LHCN-M2 (cell line): Measurements from ENCODE around the gene GRM7. TPM values are rescaled to one million over a fixed set of nuclear protein-coding genes. Genes with fewer than 3 reads are reported as not detected.

ENCODE experiments used
- DNase-seq: peaks from one replicate; pipeline ENCODE4 v3.0.0-alpha.2; 2012; ENCODE audit warnings: low read depth
- total RNA-seq: library from RNA; depleted of rRNA; stranded (reverse); fragments of >200 nt; gene quantifications from 2 replicates; pipeline ENCODE4 v1.2.3, GENCODE V29; 2014

GRM7 gene
- total RNA-seq, 1 experiment from 2014 or later, result not detected

DNA sequence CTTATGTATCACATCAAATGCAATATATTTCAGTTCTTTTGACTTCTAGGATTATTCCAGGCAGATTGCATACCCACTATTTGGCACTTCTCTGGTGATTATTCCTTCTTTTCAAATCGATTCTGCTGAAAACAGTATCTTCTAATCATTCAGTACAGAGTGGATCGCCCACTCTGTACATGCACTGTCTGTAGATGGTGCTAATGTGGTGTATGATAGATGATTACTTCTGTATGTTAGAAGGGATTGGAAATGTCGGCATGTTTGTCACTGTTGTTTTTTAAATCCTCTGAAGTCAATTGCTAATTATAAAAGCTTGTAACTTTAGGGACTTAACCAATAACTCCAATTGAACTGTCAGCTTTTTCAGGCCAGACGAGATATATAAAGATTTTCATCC, 642.5 kb downstream of the GRM7 start:
- no peak for DNase-seq

DNA sequence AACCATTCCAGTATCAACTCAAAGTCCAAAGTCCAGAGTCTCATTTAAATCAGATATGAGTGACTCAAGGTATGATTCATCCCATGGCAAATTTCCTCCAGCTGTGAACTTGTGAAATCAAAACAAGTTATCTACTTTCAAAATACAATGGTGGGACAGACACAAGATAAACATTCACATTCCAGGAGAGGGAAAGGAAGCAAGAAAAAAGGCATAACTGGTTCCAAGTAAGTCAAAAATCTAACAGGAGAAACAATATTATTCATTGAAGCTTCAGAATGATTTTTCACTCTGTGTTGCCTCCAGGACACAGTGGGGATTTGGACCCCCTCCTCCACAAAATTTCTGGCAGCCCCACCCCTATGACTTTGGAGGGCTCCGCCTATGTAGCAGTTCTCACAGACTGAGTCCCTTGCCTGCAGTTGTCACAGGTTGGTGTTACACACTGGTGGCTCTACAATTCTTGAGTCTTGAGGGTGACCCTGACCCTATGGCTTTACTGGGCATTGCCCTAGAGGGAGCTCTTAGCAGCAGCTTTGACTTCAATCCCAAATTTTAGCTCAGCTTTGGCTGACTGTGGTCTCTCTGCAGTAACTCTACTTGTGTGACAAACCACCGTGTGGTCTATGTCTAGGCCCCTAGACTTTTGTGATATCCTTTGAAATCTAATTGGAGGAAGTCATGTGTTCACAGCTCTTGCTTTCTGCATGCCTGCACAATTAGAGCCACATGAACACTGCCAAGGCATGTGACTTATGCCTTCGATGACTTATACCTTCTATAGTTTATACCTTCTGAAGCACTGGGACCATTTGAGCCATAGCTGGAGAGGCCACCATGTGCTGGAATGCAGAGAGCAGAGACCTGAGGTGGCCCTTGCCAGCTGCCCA, 644.2 kb downstream of the GRM7 start:
- DNase-seq, result peak; percentile 1

DNA sequence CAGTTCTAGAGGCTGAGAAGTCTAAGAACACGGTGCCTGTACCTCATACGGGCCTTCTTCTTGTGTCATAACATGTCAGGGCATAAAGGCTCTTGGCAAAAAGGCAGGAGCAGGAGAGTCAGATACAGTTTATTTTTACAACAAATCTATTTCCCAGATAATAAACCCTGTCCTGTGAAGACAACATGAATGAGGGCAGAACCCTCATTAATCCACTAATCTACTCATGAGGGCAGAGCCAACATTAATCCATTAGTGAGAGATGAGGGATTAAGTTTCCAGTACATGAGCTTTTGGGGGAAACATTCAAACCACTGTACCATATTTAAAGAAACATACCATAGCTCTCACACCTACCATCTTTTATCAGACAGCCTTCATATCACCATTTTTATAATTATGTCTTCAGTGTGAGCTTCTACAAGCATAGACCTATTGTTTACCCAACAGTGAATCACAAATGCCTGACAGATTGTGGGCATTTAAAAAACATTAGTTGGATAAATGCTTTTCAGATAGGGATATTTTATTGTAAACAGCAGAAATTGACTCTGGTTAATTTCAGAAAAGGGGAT, 645.8 kb downstream of the GRM7 start:
- DNase-seq, result no peak

DNA sequence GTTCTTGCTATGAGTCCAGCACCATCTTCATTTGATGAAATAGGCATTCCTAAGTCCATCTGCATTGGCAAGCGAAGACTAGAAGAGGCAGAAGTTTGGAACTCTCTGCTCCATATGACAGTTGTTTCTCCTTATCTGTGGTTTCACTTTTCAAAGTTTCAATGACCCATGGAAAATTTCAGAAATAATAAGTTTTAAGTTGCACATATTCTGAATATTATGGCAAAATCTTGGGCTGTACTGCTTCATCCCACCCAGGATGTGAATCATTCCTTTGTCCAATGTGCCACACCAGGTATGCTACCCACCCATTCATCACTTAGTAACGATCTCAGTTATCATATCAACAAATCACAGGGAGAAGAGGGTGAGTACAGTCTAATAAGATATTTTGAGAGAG, 647.9 kb downstream of the GRM7 start:
- DNase-seq, result no peak

DNA sequence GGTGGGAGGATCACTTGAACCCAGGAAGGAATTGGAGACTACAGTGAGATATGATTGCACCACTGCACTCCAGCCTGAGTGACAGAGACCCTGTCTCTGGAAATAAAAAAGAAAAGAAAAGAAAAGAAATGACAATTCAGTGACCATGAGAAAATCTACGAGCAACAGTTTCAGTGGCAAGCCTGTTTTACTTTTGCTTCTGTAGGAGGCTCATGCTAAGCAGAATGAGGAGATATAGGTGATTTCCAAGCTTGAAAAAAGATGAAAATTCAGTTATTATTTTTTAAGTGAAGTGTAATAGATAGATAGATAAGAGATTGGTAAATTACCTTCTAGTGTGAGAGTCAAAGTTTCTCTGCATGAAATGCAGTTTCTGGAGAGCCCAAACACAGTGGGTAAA, 651.1 kb downstream of the GRM7 start:
- no peak for DNase-seq

DNA sequence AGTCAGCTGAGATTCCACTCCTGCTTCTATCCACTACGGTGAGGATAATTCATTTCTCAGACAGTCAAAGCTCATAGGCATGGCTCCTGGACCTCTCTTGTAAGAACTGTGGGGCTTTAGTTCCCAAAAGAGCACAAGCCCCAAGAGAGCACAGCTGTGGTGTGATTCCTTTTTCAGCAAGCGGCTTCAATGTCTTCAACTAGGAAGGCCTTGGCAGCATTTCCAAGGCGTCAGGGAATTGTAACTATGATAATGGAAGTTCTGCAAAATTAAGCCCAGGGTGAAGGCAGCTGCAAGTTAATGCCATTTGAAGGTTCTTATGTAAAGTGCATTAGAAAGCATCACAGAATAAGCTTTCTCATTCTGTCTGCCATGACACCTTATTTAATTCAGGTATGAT, 657.1 kb downstream of the GRM7 start:
- DNase-seq, result no peak

DNA sequence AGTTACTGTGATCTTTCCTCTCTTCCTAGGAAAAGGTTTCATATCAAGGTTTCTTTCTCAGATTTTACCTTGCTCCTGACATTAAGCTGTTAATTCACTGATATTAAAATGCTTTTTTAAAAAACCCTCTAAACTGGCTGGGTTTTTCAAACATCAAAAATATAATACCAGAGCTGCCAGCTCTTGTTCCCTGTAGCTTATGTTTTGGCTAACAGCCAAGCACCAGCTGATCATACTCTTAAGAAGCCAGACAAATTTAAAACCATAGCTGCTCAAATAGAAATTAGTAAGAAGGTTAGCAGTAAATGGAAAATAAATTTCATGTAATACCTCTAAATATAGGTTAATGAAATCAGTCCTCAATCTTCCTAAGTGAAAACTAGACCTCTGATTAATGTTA, 657.5 kb downstream of the GRM7 start:
- no peak for DNase-seq

DNA sequence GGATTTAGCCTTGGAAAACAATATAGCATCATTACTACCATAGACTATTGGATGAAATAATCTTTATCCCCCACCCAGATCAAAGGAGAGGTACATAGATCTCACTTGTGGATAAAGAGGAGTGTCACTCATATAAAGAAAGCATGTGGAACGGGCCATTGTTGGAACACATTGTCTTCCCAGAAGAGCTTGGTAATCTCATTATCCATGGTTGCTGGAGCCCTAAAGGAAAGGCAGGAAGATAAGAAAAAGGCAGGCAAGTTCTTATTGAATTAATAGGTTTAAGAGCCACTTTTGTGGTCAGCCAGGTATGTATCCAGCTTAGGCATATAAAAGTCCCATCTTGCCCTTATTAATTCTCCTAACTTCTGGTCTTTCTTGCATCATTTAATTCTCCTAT, 659.1 kb downstream of the GRM7 start:
- DNase-seq, result no peak

DNA sequence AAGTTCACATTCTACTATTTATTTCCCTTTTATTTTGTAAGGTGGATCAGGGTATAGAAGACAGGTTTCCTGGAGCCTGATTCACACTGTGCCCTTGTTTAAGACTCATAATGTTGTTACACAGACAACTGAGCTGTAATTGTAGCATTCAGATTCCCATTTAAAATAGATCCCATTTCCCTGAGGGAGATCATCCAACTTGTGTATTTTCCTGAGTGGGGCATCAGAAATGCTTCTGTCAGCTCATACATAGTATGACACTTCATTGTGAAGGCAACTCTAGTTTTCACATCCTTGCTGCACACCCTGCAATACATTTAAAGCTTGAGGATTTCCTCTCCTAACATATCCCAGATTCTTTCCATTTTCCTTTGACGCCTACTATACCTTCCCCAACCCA, 659.7 kb downstream of the GRM7 start:
- no peak for DNase-seq

DNA sequence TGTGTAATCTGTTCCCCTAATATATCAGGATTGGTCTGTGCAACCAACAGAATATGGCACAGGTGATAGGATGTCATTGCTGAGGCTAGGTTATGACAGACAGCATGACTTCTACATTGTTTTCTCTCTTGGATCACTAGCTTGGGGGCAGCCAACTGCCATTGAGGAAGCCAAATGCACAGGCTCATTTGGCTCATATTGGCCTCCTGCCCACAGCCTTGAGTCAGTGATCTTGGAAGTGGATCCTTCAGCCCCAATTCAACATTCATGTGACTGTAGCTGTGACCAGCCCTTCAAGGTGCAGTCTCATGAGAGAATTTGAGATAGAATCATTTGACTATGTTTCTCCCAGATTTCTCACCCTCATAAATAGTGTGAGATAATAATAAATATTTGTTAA, 675.6 kb downstream of the GRM7 start:
- DNase-seq, result no peak

DNA sequence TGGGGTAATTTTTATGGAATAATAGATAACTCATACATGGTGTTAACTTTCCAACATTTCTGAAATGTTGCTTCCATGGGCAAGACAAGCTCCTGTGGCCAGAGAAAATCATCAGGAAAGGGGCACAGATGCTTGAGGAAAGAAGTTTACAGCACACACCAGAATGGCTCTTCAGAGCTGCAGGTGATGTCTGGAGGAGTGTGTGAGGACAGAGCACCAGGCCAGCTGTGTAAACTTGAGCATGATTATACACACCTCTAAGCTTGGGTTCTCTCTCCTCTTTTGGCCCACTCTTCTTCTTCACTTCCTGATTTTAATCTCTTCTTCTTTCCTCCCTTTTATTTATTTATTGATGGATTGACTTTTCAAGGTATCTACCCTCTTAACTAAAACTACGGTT, 676.0 kb downstream of the GRM7 start:
- DNase-seq, result no peak

DNA sequence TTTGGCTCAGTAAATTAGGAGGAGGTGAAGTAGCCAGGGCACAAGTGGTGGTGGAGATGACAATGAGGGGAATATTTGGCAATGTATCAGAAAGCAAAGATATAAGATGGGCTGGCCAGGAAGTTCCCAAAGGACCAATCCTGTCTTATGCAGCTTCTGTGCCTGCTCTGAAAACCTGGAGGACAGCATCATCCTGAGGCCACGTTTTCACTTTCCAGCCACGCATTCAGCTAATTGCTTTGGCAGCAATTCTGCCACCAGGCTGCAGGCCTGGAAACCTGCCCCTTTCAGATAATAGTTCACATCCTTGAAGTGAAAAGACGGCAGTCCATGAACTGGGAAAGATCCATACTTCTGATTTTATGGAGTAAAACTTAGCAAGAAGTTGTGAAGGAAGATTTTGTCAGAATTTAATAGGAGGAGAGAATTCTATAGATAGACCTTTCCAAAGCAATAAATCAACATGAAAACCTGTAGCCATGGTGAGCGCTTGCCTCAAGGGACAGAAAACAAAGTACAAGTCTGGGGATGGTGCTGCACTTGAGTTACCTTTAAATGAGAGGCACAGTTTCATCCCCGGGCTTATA, 682.5 kb downstream of the GRM7 start:
- no peak for DNase-seq

DNA sequence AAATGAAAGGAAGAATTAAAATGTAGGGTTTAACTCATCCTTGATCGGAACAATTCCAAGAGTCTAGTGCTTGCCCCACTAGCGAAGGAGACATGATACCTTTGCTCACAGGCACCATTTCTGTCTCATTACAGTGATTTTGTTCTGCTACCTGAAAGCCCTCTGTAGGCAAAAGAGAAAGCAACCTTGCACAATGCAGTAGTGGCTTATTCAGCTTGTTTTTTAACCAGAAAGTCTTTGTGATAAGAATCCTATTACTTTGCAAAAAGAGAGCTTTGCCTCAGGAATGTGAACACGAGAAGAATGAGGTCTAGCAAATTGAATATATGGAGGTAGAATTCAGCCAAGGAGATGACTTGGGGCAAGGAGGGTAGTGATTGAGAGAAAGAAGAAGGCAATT, 684.4 kb downstream of the GRM7 start:
- DNase-seq, result no peak

DNA sequence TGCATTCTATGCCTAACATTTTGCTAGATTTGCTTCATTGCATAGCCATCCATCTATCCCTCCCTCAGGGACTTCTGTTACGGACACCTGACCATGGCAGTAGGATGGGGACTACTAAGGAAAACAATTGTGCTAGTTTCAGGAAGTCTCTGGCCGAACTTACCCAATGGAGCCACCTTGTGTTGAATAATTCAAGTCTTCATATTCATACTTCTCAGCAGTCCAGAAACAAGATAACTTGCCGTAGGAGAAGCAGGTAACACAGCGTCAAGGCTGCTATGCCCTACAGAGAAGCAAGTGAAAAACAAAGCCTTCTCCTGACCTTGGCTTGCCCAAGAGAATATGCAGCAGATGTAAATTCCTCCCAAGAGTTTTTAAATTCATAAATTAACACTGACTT, 685.3 kb downstream of the GRM7 start:
- no peak for DNase-seq

DNA sequence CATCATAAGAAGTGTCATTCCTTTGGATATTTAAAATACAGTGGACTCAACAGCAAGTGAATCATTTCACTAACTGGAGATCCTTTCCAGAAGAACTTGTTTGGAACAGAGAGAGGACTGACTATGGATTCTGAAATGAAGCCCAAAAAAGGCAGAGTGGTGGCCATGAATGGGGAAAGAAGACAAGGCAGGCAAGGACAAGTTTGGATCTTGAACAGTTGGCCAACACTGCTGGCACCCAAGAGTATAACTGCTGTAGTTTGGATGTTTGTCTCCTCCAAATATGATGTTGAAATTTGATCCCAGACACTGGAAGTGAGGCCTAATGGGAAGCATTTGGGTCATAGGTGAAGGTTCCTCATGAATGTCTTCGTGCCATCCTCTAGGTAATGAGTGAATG, 686.9 kb downstream of the GRM7 start:
- DNase-seq, result no peak

DNA sequence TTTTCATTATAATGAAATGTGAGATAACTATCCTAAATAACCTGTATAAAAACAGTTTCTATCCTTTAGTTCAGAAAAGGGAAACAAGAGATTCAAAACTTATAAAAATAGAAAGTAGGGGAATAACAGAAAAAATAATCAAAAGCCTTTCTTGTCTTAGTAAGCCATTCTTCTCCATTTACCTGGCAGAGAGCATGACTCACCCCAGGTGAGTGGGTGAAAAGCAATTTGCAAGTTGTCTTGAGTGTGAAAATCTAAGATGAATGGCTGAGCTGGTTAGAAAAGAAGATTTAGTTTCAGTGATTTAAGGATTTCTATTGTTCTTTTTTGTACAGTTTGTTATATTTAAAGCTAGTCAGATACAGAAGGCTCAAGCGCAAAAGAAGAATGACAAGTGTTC, 702.0 kb downstream of the GRM7 start:
- no peak for DNase-seq

DNA sequence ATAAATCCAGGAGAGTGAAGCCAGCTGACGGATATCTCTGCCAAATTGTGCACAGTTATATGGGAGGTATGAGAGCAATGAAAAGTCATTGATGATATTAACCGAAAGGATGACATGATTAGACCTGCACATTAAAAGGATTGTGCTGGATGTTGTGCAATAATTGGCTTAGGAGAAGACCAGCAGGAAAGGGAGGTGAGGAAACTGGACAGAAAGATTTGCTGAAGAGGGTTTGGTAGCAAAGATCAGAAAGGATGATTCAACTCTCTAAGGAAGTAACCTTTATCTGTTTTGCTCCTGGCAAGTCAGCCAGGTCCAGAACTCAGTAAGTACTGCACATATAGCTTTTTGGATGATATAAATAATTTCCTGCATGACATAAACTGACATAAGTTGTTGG, 704.7 kb downstream of the GRM7 start:
- no peak for DNase-seq

DNA sequence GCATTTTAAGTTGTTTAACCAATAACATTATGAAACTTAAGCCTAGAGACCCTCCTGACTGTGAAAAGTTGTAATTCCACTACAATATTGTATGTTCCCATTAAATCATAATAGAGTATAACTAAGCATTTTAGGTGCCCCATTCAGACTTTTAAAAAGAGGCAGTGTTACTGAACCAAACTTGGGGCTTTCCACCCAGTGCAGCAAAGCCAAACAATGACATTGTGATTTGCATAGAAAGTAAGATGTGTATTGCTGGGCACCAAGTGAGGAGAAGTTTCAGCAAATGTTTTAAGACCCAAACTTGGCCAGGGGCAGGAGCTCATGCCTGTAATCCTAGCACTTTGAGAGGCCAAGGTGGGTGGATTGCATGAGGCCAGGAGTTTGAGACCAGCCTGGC, 706.2 kb downstream of the GRM7 start:
- DNase-seq, result no peak

DNA sequence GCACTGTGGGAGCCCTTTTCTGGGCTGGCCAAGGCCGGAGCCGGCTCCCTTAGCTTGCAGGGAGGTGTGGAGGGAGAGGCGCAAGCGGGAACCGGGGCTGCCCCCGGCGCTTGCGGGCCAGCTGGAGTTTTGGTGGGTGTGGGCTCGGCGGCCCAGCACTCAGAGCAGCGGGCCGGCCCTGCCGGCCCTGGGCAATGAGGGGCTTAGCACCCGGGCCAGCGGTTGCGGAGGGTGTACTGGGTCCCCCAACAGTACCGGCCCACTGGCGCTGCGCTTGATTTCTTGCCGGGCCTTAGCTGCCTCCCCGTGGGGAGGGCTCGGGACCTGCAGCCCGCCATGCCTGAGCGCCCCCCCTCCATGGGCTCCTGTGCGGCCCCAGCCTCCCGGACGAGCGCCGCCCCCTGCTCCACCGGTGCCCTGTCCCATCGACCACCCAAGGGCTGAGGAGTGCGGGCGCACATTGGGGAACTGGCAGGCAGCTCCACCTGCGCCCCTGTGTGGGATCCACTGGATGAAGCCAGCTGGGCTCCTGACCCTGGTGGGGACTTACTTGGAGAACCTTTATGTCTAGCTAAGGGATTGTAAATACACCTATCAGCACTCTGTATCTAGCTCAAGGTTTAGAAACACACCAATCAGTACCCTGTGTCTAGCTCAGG, 707.7 kb downstream of the GRM7 start:
- no peak for DNase-seq

DNA sequence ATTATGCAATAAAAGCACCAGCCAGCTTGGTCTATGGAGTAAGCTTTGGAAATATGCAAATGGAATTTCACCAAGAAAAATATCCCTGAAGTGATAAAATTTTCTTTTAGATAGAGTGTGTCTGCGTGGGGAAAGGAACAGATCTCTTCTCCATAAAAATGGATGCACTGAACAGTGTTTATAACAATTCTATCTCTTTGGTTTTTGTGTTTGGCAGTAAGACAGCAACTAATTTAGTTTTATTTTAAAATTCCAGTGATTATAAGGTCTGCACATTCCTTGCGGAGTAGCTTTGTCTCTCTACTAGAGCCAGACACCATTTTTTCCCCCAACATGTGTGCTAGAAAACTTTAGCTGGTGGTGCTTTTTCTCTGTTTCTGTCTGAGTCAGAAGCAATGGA, 712.4 kb downstream of the GRM7 start:
- no peak for DNase-seq

DNA sequence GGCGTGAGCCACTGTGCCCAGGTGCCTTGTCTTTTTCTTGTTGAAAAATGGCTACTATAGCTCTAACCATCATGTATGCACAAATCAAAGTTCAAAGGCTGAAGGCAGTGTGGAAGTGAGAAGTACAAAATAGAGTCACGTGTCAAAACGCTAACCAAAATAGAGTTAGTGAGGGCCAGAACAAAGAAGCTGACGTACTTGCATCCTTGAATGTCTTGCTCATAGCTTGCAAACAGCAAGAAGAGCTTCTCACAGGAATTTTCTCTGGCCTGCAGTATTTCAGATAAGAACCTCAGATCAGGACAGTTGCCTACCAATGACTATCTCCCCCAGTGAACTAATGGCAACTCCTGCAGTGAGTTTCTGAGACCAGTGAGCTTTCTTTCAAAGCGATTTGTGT, 713.5 kb downstream of the GRM7 start:
- DNase-seq, result no peak

DNA sequence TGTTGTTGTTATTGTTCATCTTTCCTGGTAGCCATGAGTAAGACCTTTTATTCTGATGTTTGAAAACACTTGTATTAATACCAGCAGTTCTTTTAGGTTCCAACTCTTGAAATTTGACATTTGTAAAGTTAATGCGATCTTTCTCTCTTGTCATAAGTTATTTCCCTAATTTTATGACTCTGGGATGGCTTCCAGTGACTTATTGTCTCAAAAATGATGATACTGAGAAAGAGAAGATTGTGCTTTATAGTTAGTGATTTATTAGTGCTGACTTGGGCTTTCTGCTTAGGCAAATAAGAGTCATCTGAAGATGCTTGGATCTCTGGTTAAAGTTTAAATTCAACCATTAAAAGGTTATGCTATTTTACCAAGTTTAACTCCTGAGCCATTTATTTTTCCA, 715.2 kb downstream of the GRM7 start:
- DNase-seq, result no peak

DNA sequence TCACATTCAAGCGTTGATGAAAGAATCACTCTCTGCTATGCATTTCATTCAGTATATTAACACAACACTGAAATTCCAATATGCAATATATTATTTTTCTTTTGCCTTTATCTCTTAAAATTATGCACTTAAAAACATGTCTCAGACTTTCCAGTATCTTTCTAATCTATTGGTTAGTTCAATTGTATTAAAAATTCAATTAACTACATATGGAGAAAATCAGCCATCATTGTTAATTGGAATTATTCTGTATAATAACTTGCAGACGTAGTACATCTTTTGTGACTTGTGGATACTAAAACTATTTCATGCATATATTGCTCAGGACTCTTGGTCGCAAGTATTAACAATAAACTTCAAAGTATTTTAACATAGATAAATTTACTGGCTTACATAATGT, 715.6 kb downstream of the GRM7 start:
- no peak for DNase-seq
